SK-N-SH treated with all-trans-retinoic acid at 6 μM for 48 hours (cell line): Measurements from ENCODE around the gene COIL.
"Not testable (repeated sequence)": the region's sequence is repeated elsewhere in the genome, so short reads cannot be mapped to it uniquely, and the experiment has no call there.

ENCODE experiments used
- ATAC-seq: fragments of 200-7000 bp; cut with Tn5 transposase; 3 replicates; pipeline ENCODE4 v1.9.1; 2020; ENCODE audit warnings: mild to moderate bottlenecking, moderate library complexity
- ARNTL ChIP-seq: fragments of 450-650 bp; formaldehyde crosslinking; IDR thresholded peaks from 2 replicates; pipeline ENCODE4 v1.5.0; 2020; ENCODE audit warnings: low read depth, mild to moderate bottlenecking, moderate library complexity, borderline replicate concordance
- BACH2 ChIP-seq: fragments of 250-450 bp; sonication (Bioruptor Pico); IDR thresholded peaks from 2 replicates; pipeline ENCODE4 v1.9.0; 2021; ENCODE audit warnings: mild to moderate bottlenecking, borderline replicate concordance
- CREB5 ChIP-seq: fragments of 250-450 bp; sonication (Bioruptor Pico); IDR thresholded peaks from 2 replicates; pipeline ENCODE4 v1.5.1; 2020; ENCODE audit warnings: low read depth, mild to moderate bottlenecking, moderate library complexity
- CSDC2 ChIP-seq: fragments of 250-450 bp; sonication (Bioruptor Pico); IDR thresholded peaks from 2 replicates; pipeline ENCODE4 v1.5.0; 2020; ENCODE audit warnings: mild to moderate bottlenecking, moderate library complexity
- CSRNP3 ChIP-seq: fragments of 250-450 bp; sonication (Bioruptor Pico); IDR thresholded peaks from 2 replicates; pipeline ENCODE4 v1.5.1; 2021; ENCODE audit warnings: mild to moderate bottlenecking, moderate library complexity
- ISL1 ChIP-seq: fragments of 250-450 bp; sonication (Bioruptor Pico); IDR thresholded peaks from 2 replicates; pipeline ENCODE4 v2.1.2; 2022; ENCODE audit warnings: mild to moderate bottlenecking, moderate library complexity
- OSR1 ChIP-seq: fragments of 250-450 bp; sonication (Bioruptor Pico); IDR thresholded peaks from 2 replicates; pipeline ENCODE4 v1.8.0; 2022; ENCODE audit warnings: moderate library complexity, mild to moderate bottlenecking, inconsistent platforms
- POU6F1 ChIP-seq: fragments of 250-450 bp; sonication (Bioruptor Pico); IDR thresholded peaks from 2 replicates; pipeline ENCODE4 v1.8.0; 2021; ENCODE audit warnings: low read depth, mild to moderate bottlenecking, moderate library complexity, borderline replicate concordance
- PPARA ChIP-seq: fragments of 250-450 bp; sonication (Bioruptor Pico); IDR thresholded peaks from 2 replicates; pipeline ENCODE4 v1.5.0; 2020; ENCODE audit warnings: mild to moderate bottlenecking, borderline replicate concordance
- RARB ChIP-seq: fragments of 250-450 bp; sonication (Bioruptor Pico); IDR thresholded peaks from 2 replicates; pipeline ENCODE4 v1.8.0; 2021; ENCODE audit warnings: mild to moderate bottlenecking, moderate library complexity
- TOX ChIP-seq: fragments of 250-450 bp; sonication (Bioruptor Pico); IDR thresholded peaks from 2 replicates; pipeline ENCODE4 v1.8.0; 2021; ENCODE audit warnings: mild to moderate bottlenecking, moderate library complexity, borderline replicate concordance
- TSHZ2 ChIP-seq: fragments of 250-450 bp; sonication (Bioruptor Pico); IDR thresholded peaks from 2 replicates; pipeline ENCODE4 v1.5.0; 2020; ENCODE audit warnings: mild to moderate bottlenecking, moderate library complexity
- ZC3H10 ChIP-seq: fragments of 250-450 bp; sonication (Bioruptor Pico); IDR thresholded peaks from 2 replicates; pipeline ENCODE4 v1.5.1; 2021; ENCODE audit warnings: mild to moderate bottlenecking, moderate library complexity
- ZFP3 ChIP-seq: fragments of 250-450 bp; sonication (Bioruptor Pico); IDR thresholded peaks from 2 replicates; pipeline ENCODE4 v1.5.0; 2020; ENCODE audit warnings: mild to moderate bottlenecking, moderate library complexity
- ZNF565 ChIP-seq: fragments of 450-650 bp; formaldehyde crosslinking; conservative IDR thresholded peaks from 2 replicates; pipeline ENCODE4 v1.5.0; 2020; ENCODE audit warnings: low read depth, mild to moderate bottlenecking, moderate library complexity
- ZNF8 ChIP-seq: fragments of 450-650 bp; formaldehyde crosslinking; IDR thresholded peaks from 2 replicates; pipeline ENCODE4 v1.5.0; 2020; ENCODE audit warnings: mild to moderate bottlenecking, moderate library complexity

Gene COIL

GRCh38 chr17:56939869-56940484 lies 20.9 kb downstream of the COIL start:
- peak; percentile 93 for ATAC-seq
- TF ChIP-seq ZFP3 (CRISPR knock-in tag) (no peak), POU6F1 (CRISPR knock-in tag) (no peak), CSDC2 (CRISPR knock-in tag) (no peak), ZNF8 (CRISPR knock-in tag) (no peak), ARNTL (CRISPR knock-in tag) (no peak)

GRCh38 chr17:56938206-56938605 lies 22.6 kb downstream of the COIL start:
- not testable (repeated sequence) for ATAC-seq

- no peak for ATAC-seq
- no peak for TF ChIP-seq CSRNP3 (CRISPR knock-in tag)
- TF ChIP-seq TOX (CRISPR knock-in tag): no peak
- no peak for TF ChIP-seq ZNF8 (CRISPR knock-in tag)
- TF ChIP-seq TSHZ2: no peak
- TF ChIP-seq ZC3H10 (CRISPR knock-in tag): no peak
- TF ChIP-seq BACH2 (CRISPR knock-in tag): no peak
- no peak for TF ChIP-seq OSR1 (CRISPR knock-in tag)
- no peak for TF ChIP-seq RARB
- TF ChIP-seq ZFP3 (CRISPR knock-in tag): no peak
- no peak for TF ChIP-seq POU6F1 (CRISPR knock-in tag)
- TF ChIP-seq ARNTL (CRISPR knock-in tag): no peak
- TF ChIP-seq ISL1 (CRISPR knock-in tag): no peak
Measured at GRCh38 chr17:56937687-56938086, 23.2 kb downstream of the COIL start.

- TF ChIP-seq BACH2 (CRISPR knock-in tag) (no peak), ZNF8 (CRISPR knock-in tag) (no peak), ZFP3 (CRISPR knock-in tag) (no peak), CSRNP3 (CRISPR knock-in tag) (no peak), ISL1 (CRISPR knock-in tag) (no peak), TOX (CRISPR knock-in tag) (no peak), CSDC2 (CRISPR knock-in tag) (no peak), CREB5 (CRISPR knock-in tag) (no peak), PPARA (CRISPR knock-in tag) (no peak), ARNTL (CRISPR knock-in tag) (no peak), ZNF565 (CRISPR knock-in tag) (no peak), OSR1 (CRISPR knock-in tag) (no peak)
- no peak for ATAC-seq
Measured at GRCh38 chr17:56936697-56937322, 24.0 kb downstream of the COIL start.
